H1 (cell line): ENCODE data around the gene HNRNPA3. TPM values are rescaled to one million over a fixed set of nuclear protein-coding genes. Genes with fewer than 3 reads are reported as not detected.

Source experiments
- CTCF ChIA-PET: fragments of 300-600 bp; sonication (Branson Sonifier 250); formaldehyde crosslinking; loops from one replicate; lab custom pipeline; 2021; ENCODE audit not compliant: partially characterized antibody; lab: Charles Lee
- POLR2A ChIA-PET: fragments of 300-600 bp; sonication (Branson Sonifier 250); formaldehyde crosslinking; loops from one replicate; lab custom pipeline; 2021; ENCODE audit warnings: inconsistent platforms; ENCODE audit not compliant: partially characterized antibody; lab: Charles Lee
- DNase-seq, 2 experiments: peaks; one replicate each; pipeline versions ENCODE4 v3.0.0 to v3.0.0-alpha.2; 2010 to 2022; ENCODE audit warnings: low spot score in 2 of 2, low read depth in 1 of 2, mixed read lengths in 1 of 2
- FAIRE-seq: peaks from 2 replicates; lab custom pipeline; 2011; peaks lifted over from hg19 to GRCh38; lab: Jason Lieb, UNC
- H2AFZ ChIP-seq: 2 replicates; pipeline ENCODE4 v1.8.1; 2012; ENCODE audit warnings: low read length, inconsistent platforms
- H2AK5ac ChIP-seq: 2 replicates; pipeline ENCODE4 v1.6.1; 2013; ENCODE audit warnings: low read depth, low read length
- H2BK120ac ChIP-seq: replicated peaks from 2 replicates; pipeline ENCODE3; 2013; ENCODE audit warnings: low read depth, low read length, inconsistent platforms
- H2BK12ac ChIP-seq: 2 replicates; pipeline ENCODE4 v1.6.1; 2013; ENCODE audit warnings: low read depth, low read length
- H2BK15ac ChIP-seq: 2 replicates; pipeline ENCODE4 v1.6.1; 2013; ENCODE audit warnings: low read length
- H2BK20ac ChIP-seq: 2 replicates; pipeline ENCODE4 v1.6.1; 2013; ENCODE audit warnings: low read length
- H2BK5ac ChIP-seq: 2 replicates; pipeline ENCODE4 v1.6.1; 2013; ENCODE audit warnings: low read depth, low read length
- H3K14ac ChIP-seq: 2 replicates; pipeline ENCODE4 v1.6.1; 2013; ENCODE audit warnings: inconsistent platforms; ENCODE audit not compliant: insufficient read length
- H3K18ac ChIP-seq: 2 replicates; pipeline ENCODE4 v1.6.1; 2013; ENCODE audit warnings: low read length; ENCODE audit errors: extremely low read depth
- H3K23ac ChIP-seq: 2 replicates; pipeline ENCODE4 v1.6.1; 2013; ENCODE audit warnings: inconsistent platforms; ENCODE audit not compliant: insufficient read length
- H3K23me2 ChIP-seq: 2 replicates; pipeline ENCODE4 v1.6.1; 2013; ENCODE audit warnings: low read depth, low read length
- H3K27ac ChIP-seq: 2 replicates; pipeline ENCODE4 v1.6.1; 2011; ENCODE audit warnings: low read depth, low read length, inconsistent platforms
- H3K27me3 ChIP-seq, 4 experiments: replicated peaks in 1 of 4; 1 replicate in 1 of 4; 2 replicates in 3 of 4; pipeline versions ENCODE4 v1.6.1 to v1.8.1; 2011 to 2013; ENCODE audit warnings: low read length in 3 of 4, mild to moderate bottlenecking in 3 of 4, inconsistent platforms in 2 of 4, mixed read lengths in 2 of 4, moderate library complexity in 1 of 4; ENCODE audit not compliant: control insufficient read depth in 3 of 4, insufficient read depth in 3 of 4; ENCODE audit errors: extremely low read depth in 1 of 4
- H3K36me3 ChIP-seq, 4 experiments: 2 replicates each; pipeline versions ENCODE4 v1.6.1 to v1.8.1; 2011 to 2013; ENCODE audit warnings: mild to moderate bottlenecking in 4 of 4, low read length in 3 of 4, moderate library complexity in 2 of 4, control low read depth in 1 of 4, inconsistent platforms in 1 of 4; ENCODE audit not compliant: insufficient read depth in 4 of 4, control insufficient read depth in 2 of 4
- H3K4ac ChIP-seq: replicated peaks from 2 replicates; pipeline ENCODE3; 2013; ENCODE audit warnings: low read length, low read depth, mixed read lengths, inconsistent platforms; ENCODE audit not compliant: insufficient read length
- H3K4me1 ChIP-seq, 4 experiments: replicated peaks in 1 of 4; 1 replicate in 1 of 4; 2 replicates in 3 of 4; pipeline versions ENCODE4 v1.6.1 to v1.8.1; 2011 to 2013; ENCODE audit warnings: low read length in 3 of 4, inconsistent platforms in 2 of 4, mixed read lengths in 1 of 4; ENCODE audit not compliant: insufficient read depth in 4 of 4, control insufficient read depth in 3 of 4
- H3K4me2 ChIP-seq, 2 experiments: 2 replicates each; pipeline versions ENCODE4 v1.6.1 to v1.8.1; 2011 to 2013; ENCODE audit warnings: low read depth in 2 of 2, low read length in 2 of 2, control low read depth in 1 of 2, inconsistent platforms in 1 of 2, mild to moderate bottlenecking in 1 of 2; ENCODE audit not compliant: insufficient read depth in 1 of 2
- H3K4me3 ChIP-seq, 4 experiments: fragments of 200-600, 300-600 bp in 1 of 4; sonication (generic), shearing (Covaris generic), sonication (Bioruptor Twin) in 1 of 4; 2 replicates each; pipeline versions ENCODE4 v1.5.1 to v1.8.1; 2011 to 2016; ENCODE audit warnings: low read length in 4 of 4, low read depth in 3 of 4, control low read depth in 2 of 4, inconsistent platforms in 2 of 4, mild to moderate bottlenecking in 2 of 4, mixed read lengths in 1 of 4, moderate library complexity in 1 of 4; ENCODE audit not compliant: insufficient read depth in 2 of 4; ENCODE audit errors: extremely low read depth in 1 of 4
- H3K56ac ChIP-seq: replicated peaks from 2 replicates; pipeline ENCODE3; 2013; ENCODE audit warnings: low read depth, mild to moderate bottlenecking, mixed read lengths, low read length, inconsistent platforms; ENCODE audit not compliant: insufficient read length
- H3K79me1 ChIP-seq: 2 replicates; pipeline ENCODE4 v1.6.1; 2013; ENCODE audit warnings: low read depth, low read length, control low read depth
- H3K79me2 ChIP-seq, 2 experiments: 2 replicates each; pipeline versions ENCODE4 v1.6.1 to v1.8.1; 2012 to 2013; ENCODE audit warnings: low read length in 2 of 2, mild to moderate bottlenecking in 2 of 2, inconsistent platforms in 1 of 2; ENCODE audit not compliant: insufficient read depth in 2 of 2, control insufficient read depth in 1 of 2
- H3K9ac ChIP-seq, 4 experiments: replicated peaks in 1 of 4; 1 replicate in 1 of 4; 2 replicates in 3 of 4; pipeline versions ENCODE4 v1.6.1 to v1.8.1; 2011 to 2013; ENCODE audit warnings: low read depth in 3 of 4, low read length in 3 of 4, control low read depth in 2 of 4, mild to moderate bottlenecking in 2 of 4, moderate library complexity in 2 of 4, inconsistent platforms in 1 of 4; ENCODE audit errors: extremely low read depth in 1 of 4
- H3K9me3 ChIP-seq, 2 experiments: 2 replicates each; pipeline versions ENCODE4 v1.6.1 to v1.8.1; 2012 to 2013; ENCODE audit warnings: mild to moderate bottlenecking in 2 of 2, moderate library complexity in 2 of 2, control low read depth in 1 of 2, inconsistent platforms in 1 of 2, low read depth in 1 of 2, low read length in 1 of 2, mixed read lengths in 1 of 2; ENCODE audit not compliant: insufficient read depth in 2 of 2
- H4K20me1 ChIP-seq, 2 experiments: replicated peaks in 1 of 2; 2 replicates each; pipeline versions ENCODE3 to v1.8.1; 2011 to 2013; ENCODE audit warnings: inconsistent platforms in 2 of 2, low read length in 2 of 2, mild to moderate bottlenecking in 1 of 2; ENCODE audit not compliant: insufficient read depth in 2 of 2, control insufficient read depth in 1 of 2
- H4K5ac ChIP-seq: 2 replicates; pipeline ENCODE4 v1.6.1; 2013; ENCODE audit warnings: low read length, low read depth, mixed read lengths, inconsistent platforms; ENCODE audit not compliant: insufficient read length
- H4K8ac ChIP-seq: 2 replicates; pipeline ENCODE4 v1.8.0; 2013; ENCODE audit warnings: mild to moderate bottlenecking, moderate library complexity, low read length, inconsistent platforms; ENCODE audit not compliant: insufficient read depth; ENCODE audit errors: extremely low read depth
- H4K91ac ChIP-seq: replicated peaks from 2 replicates; pipeline ENCODE3; 2013; ENCODE audit warnings: low read length, mixed read lengths, inconsistent platforms; ENCODE audit not compliant: insufficient read length
- BACH1 ChIP-seq: IDR thresholded peaks from 2 replicates; pipeline ENCODE4 v1.6.1; 2012; ENCODE audit warnings: low read length, improper control_type of control experiment
- BRCA1 ChIP-seq: IDR thresholded peaks from 2 replicates; pipeline ENCODE4 v1.6.1; 2012; ENCODE audit warnings: low read depth, low read length, improper control_type of control experiment
- CEBPB ChIP-seq: IDR thresholded peaks from 2 replicates; pipeline ENCODE4 v1.6.1; 2012; ENCODE audit warnings: low read depth, low read length
- EP300 ChIP-seq, 2 experiments: IDR thresholded peaks; 1 replicate in 1 of 2; 2 replicates in 1 of 2; pipeline ENCODE4 v1.6.1; 2011 to 2012; ENCODE audit warnings: low read depth in 2 of 2, low read length in 2 of 2, mild to moderate bottlenecking in 2 of 2, borderline replicate concordance in 1 of 2, inconsistent platforms in 1 of 2, moderate library complexity in 1 of 2
- FOSL1 ChIP-seq: IDR thresholded peaks from 2 replicates; pipeline ENCODE4 v1.6.1; 2011; ENCODE audit warnings: mild to moderate bottlenecking, low read depth, low read length, moderate library complexity; ENCODE audit not compliant: insufficient read depth
- GABPA ChIP-seq: IDR thresholded peaks from 2 replicates; pipeline ENCODE4 v1.6.1; 2011; ENCODE audit warnings: mild to moderate bottlenecking, low read length, moderate library complexity, borderline replicate concordance; ENCODE audit not compliant: insufficient read depth
- JUND ChIP-seq: IDR thresholded peaks from 2 replicates; pipeline ENCODE4 v1.6.1; 2011; ENCODE audit warnings: mild to moderate bottlenecking, improper control_type of control experiment, low read length
- KDM5A ChIP-seq: fragments of 200-600 bp; IDR thresholded peaks from 2 replicates; pipeline ENCODE4 v1.7.1; 2012; ENCODE audit warnings: mild to moderate bottlenecking, low read length, inconsistent platforms, mixed read lengths
- NANOG ChIP-seq: IDR thresholded peaks from 2 replicates; pipeline ENCODE4 v1.6.1; 2011; ENCODE audit warnings: low read length, low read depth, mild to moderate bottlenecking, inconsistent platforms; ENCODE audit not compliant: insufficient read depth, poor library complexity, severe bottlenecking
- PHF8 ChIP-seq: fragments of 200-600 bp; sonication (generic); conservative IDR thresholded peaks from 2 replicates; pipeline ENCODE4 v1.7.1; 2012; ENCODE audit warnings: low read depth, mild to moderate bottlenecking, inconsistent platforms, low read length, moderate library complexity
- SIRT6 ChIP-seq: IDR thresholded peaks from one replicate; pipeline ENCODE4 v1.7.1; 2012; ENCODE audit warnings: low read length, inconsistent platforms
- SP2 ChIP-seq: IDR thresholded peaks from 2 replicates; pipeline ENCODE4 v1.6.1; 2012; ENCODE audit warnings: mild to moderate bottlenecking, low read length, inconsistent platforms
- WGBS, 2 experiments: shearing (Covaris generic) in 1 of 2; methylation state at CpG; one replicate each; pipeline versions ENCODE4 v1.1.6 to v1.1.7; 2013 to 2015; ENCODE audit warnings: low lambda C conversion rate in 2 of 2, mixed read lengths in 2 of 2, inconsistent platforms in 1 of 2, low coverage in 1 of 2, missing lambda C conversion rate in 1 of 2; ENCODE audit not compliant: insufficient replicate concordance in 2 of 2, insufficient coverage in 1 of 2, insufficient read length in 1 of 2; ENCODE audit errors: extremely low coverage in 1 of 2, missing lambda C conversion rate in 1 of 2; 5-methylcytosine and 5-hydroxymethylcytosine counted together
- polyA plus RNA-seq, 7 experiments: library from polyadenylated mRNA; depleted of rRNA in 3 of 7; stranded (reverse) in 5 of 7; unstranded in 2 of 7; fragments of >200 nt in 5 of 7; fragments of 200-250 nt in 2 of 7; gene quantifications; 1 replicate in 5 of 7; 2 replicates in 1 of 7; 4 replicates in 1 of 7; pipeline versions ENCODE4 v1.2.1 to v1.2.3, GENCODE V29; 2011 to 2013; ENCODE audit warnings: missing spikeins in 2 of 7, mixed read lengths in 2 of 7
- total RNA-seq: library from RNA; stranded (reverse); fragmentation: NEBNext Ultra II Directional; extraction: Animal tissue kit (Norgen Biotek cat#: 25700); gene quantifications from 2 replicates; pipeline ENCODE4 v1.2.1, GENCODE V29; 2021

HNRNPA3 gene
- total and polyA plus RNA-seq, 2 of the 8 experiments (the other 6 are each of a cell fraction or from before 2014, with no cell fraction given), result 66.1 to 408 TPM

GRCh38 chr2:177256695-177257094, 44.1 kb downstream of the HNRNPA3 start:
- 98% methylated on average over 3 of the region's 3 CpGs; no CpG with 5 or more reads in 1 of the 2 experiments for WGBS, 2 experiments
- Histone ChIP-seq H4K20me1 (peaks cover 15 to 16% of the 10 kb centered on the region in 2 experiments), H2BK15ac (no peak overlapping the region), H2BK120ac (no peak overlapping the region), H3K4me3 (no peak overlapping the region), H3K9me3 (peaks cover 7 to 8% of the 10 kb centered on the region in 2 experiments), H3K27me3 (no peaks in the 10 kb centered on the region), H4K5ac (no peak overlapping the region), H2BK5ac (no peak overlapping the region), H3K4ac (no peak overlapping the region), H3K4me2 (no peak overlapping the region), H3K79me2 (peaks cover 21 to 98% of the 10 kb centered on the region in 2 experiments), H2AFZ (no peak overlapping the region), H3K23me2 (no peaks in the 10 kb centered on the region), H4K91ac (no peak overlapping the region), H2BK20ac (no peak overlapping the region), H4K8ac (no peak overlapping the region), H3K56ac (no peak overlapping the region), H3K9ac (no peak overlapping the region), H3K14ac (no peak overlapping the region), H2AK5ac (no peak overlapping the region), H3K4me1 (peaks cover 0 to 9% (median 0%) of the 10 kb centered on the region in 4 experiments; a peak in 1 of 7 replicates), H3K36me3 (peaks cover 0 to 3% (median 0%) of the 10 kb centered on the region in 4 experiments; a peak in 1 of 8 replicates), H3K23ac (no peak overlapping the region), H3K27ac (no peak overlapping the region), H2BK12ac (no peak overlapping the region), H3K18ac (no peak overlapping the region), H3K79me1 (peaks cover 8% of the 10 kb centered on the region)
- CTCF ChIA-PET, result interaction anchor here (0.6 to 1.6 kb wide), 3 partner anchors 29 to 92 kb away, joined by 3 to 5 read pairs (median 5); no protein-coding TSS in a partner anchor
- DNase-seq (no peak), FAIRE-seq (no peak)
- POLR2A ChIA-PET, result interaction anchor here (1.0 to 1.8 kb wide), 8 partner anchors 9 to 135 kb away, joined by 3 to 7 read pairs (median 6); partner anchors contain the start of gene HNRNPA3
- no peak for TF ChIP-seq GABPA
- no peak for TF ChIP-seq SP2
- no peak for TF ChIP-seq KDM5A
- no peak for TF ChIP-seq CEBPB
- TF ChIP-seq FOSL1, result no peak
- TF ChIP-seq SIRT6, result no peak
- TF ChIP-seq PHF8, result no peak
- no peak for TF ChIP-seq EP300 (IDR thresholded peaks at IDR 0.05; ENCODE audit: borderline replicate concordance in 1 of 2, low read depth in 2 of 2, low read length in 2 of 2)
- no peak for TF ChIP-seq BACH1
- TF ChIP-seq BRCA1, result no peak
- TF ChIP-seq JUND, result no peak
- no peak for TF ChIP-seq NANOG
